Raji (cell line): ENCODE results near the gene TSTD1.

Source experiments
- POLR2A ChIP-seq: IDR thresholded peaks from 2 replicates; pipeline ENCODE4 v1.6.1; 2011; ENCODE audit warnings: low read depth, low read length, control low read depth; ENCODE audit not compliant: insufficient read depth

The TSTD1 gene

DNA sequence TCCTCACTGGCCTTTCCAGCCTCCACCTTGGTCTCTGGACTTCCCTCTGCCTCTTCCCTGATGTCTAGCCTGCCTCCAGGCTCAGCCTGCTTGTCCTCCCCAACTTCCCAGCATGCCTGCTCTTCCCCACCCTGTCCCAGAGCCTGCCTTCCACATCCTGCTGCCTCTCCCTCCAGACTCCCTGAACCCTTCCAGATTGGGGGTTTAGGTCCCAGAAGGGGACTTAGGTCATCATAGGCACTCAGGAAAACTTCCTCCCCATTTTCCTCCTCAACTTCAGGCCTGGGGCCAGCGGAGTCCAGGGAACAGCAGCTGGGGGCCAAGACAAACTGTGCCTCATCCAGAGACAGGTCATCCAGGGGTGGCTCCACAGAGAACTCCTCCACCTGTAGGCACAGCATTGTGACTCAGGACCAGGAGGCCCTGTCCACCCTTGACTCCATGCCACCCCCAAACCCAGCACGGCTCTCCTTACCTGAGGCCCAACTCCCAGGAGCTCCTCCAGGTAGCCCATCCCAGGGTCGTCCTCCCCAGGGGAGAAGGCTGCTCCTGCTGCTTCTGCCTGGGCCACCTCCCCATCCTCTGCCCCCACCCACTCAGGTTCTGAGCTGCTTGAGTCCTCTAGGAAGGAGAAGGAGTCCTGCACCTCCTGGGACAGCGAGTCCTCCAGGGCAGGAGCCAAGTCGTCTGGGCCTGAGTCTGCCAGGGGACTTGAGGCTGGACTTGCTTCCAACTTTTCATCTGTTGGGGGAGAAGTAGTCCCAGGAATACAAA, 10.4 kb upstream of the TSTD1 start:
- TF ChIP-seq POLR2A, result no peak

DNA sequence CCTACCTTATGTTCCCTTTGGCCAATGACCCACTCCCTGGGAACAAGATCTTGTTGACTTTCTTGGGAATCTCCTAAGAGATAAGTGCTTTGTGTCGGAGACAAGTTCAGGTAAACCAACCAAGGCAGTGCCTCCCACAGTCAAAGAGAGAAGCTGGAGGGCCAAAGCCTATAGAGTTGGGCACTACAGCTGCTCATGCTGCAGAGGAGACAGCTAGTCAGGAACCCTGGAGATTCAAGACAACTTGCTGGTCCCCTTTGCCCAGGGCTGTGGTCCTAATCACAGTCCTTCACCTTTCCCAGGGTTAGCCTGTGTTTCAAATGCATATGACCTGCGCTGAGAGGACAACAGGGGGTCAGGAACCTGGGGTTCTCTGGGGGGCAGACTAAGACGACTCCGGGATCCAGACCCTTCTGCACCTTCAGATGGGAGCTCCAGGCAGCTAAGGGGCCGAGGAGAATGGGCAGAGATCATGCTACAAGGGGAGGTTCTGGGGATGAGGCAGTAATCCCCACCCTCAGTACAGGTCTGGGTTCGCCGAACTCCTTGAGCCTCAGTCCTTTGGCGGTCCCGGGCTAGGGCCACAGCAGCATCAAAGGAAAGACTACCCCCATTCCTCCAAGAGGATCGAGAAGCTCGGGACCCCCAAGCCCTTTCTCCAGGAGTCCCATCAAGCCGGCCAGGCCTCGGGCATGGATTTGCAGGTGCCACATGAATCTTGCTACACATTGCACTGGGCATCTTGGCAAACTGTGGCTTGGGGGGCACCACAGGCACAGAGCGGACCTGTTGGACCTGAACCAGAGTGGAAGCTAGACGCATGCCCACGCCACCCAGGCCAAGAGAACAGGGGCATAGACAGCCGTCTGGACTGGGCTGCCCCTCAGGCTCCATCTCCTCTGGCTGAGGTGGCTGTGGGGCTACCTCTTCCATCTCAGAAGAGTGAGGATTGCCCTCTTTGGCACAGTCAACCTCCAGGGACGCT, 9.0 kb upstream of the TSTD1 start:
- no peak for TF ChIP-seq POLR2A

DNA sequence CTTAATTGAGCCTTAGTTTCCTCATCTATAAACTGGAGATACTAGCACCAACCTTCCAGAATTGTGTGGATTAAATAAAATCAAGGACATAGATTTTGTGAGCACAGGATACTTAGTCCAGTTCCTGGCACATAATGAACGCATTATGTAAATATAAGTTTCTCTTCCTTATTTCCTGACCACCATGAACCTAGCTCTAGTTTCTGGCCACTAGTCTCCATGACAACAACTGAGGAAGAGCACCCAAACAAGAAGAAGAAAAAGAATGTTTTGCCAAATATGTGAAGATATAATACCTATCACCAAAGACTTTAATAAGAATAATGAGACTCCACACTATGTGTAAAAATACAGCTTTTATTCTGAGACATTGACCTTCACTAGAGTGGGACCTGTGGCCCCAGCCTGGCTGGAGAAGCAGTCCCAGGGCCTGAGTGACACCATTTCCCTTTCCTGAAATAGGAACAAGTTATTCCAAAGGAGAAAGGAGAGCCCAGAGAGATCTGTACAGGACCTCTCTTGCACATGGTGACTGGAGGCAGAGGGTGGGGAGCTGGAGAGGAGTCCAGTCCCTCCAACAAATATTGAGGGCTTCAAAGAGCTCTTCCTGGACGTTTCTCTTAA, 8.0 kb upstream of the TSTD1 start:
- TF ChIP-seq POLR2A, result no peak

DNA sequence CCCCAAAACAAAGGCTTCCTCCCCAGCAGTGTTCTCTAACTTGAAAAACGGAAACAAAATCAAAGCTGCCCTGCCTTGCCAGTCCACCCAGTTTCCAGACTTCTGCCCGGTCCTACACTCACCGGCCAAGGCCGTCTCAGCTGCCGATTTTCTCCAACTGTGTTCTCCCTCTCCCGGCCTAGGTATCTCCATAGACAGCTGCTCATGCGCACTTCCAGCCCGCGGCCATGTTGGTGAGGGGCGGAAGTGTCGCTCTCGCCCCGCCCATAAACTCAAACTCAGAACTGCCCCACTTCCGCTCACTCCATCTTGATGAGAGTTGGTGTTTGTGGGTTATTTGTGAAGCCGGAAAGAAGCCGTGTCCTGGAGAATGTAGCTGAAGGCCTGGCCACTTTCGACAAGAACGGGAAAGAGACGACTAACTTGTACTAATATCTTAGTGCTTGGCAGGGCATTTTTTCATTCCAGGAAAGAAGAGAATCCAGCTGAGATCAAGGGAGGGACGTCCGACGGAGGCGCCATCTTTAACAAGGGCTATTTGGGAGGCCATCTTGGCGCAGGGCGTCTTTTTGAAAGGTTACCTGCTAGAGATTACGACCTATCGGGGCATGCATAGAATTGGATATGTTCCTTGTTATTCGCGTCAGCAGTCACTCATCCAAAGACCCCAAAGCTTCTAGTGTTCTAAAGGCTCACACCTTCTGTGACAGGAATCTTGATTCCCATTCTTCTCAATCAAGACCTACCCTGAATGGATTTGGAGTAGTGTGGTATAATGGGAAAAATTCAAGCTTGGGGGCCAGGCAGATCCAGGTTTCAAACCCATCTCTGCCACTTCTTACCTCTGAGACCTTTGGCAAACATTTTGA, 7.2 kb upstream of the TSTD1 start, which contains the start of gene USF1:
Gene USF1, minus strand, starts transcription at position 242 of the 869 bp plus-strand sequence. CDS start 2,702 bp downstream, outside the sequence.
- TF ChIP-seq POLR2A, result peak; percentile 72

DNA sequence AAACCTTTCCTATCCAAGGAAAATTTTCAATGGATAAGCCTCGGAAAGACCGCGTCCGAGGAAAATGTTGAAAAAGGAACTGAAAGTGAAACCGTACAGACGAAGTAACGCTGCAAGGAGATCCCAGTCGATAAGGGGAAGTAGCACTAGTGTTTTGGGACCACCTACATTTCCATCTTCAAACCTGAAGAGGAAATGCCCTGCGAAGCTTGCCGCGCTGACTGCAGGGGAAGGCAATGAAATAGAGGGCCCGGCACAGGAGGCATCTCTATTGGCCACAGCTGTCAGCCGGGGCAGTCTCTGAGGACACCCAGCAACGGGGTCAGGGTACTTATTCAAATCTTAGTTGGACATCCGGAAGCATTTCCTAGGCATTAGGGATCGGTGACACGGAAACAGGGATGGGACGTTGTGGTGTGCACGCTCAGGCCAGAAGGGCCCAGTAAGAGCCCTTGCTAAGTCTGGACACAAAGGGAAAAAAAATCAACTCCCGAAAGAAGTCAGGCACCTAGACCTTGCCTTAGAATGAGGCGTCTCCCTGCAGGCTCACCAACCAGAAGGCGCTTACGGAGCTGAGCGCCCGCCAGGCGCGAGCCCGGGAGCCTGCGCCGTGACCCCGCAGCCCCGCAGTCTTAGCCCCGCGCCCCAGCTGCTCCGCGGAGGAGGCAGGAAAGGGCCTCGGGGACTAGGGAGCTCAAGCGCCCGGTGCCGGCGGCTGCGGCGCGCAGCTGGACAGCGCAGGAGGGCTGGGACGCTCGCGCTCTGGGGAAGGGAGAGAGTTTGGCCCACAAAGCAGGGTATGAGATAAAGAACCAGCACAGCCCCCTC, 6.4 kb upstream of the TSTD1 start:
- TF ChIP-seq POLR2A, result peak; percentile 57

DNA sequence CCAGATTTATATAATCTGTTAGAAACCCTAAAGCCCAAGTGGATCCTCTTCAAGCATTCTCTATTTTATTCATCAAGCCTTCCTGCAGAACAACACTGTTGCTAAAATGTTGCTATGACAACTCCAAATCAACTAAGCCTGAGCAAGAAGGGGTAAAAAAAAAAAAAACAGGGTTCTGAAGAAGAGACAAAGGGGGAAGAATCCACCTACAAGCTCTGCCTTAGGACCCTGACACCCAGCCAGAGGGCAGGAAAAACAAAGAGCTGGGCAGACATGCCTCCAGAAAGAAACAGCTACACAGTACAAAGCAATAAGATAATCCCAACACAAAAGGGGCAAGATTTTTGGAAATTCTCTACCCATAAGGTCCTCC, 5.8 kb upstream of the TSTD1 start:
- TF ChIP-seq POLR2A, result no peak

DNA sequence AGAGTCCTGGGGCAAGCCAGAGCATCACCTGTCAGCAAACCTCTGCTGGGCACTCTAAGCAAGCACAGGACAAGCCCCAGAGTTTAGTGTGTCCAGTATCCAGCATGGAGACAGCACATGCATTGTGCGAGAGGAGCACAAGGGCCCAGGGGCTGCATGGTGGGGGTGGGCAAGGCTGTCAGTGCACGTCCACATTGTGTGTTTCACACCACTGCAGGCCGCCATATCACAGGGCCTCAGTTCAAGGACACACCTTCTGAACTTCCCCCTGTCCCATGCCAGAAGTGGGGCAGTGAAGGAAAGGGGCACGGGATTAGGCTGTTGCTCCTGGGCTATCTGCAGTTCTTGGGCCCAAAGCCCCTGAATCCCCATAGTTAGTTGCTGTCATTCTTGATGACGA, 782 bp upstream of the TSTD1 start:
- no peak for TF ChIP-seq POLR2A

DNA sequence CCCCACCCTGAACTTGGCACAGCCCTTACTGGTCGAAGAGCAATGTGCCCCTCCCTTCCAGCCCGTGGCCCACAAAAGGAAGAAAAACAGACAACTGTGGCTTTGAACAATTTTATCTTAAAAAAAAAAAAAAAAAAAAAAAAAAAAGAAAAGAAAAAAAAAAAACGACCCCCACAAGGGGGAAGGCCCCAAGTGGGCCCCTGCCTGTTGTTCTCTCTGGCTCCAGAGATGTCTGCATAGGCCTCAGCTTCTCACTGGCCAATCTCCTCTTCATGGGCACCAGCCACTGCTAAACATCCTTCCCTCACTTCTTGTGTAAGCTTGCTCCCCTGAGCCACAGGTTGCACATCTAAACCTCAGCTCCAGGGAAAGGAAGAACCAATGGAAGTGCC, 386 bp upstream of the TSTD1 start:
- TF ChIP-seq POLR2A, result no peak

DNA sequence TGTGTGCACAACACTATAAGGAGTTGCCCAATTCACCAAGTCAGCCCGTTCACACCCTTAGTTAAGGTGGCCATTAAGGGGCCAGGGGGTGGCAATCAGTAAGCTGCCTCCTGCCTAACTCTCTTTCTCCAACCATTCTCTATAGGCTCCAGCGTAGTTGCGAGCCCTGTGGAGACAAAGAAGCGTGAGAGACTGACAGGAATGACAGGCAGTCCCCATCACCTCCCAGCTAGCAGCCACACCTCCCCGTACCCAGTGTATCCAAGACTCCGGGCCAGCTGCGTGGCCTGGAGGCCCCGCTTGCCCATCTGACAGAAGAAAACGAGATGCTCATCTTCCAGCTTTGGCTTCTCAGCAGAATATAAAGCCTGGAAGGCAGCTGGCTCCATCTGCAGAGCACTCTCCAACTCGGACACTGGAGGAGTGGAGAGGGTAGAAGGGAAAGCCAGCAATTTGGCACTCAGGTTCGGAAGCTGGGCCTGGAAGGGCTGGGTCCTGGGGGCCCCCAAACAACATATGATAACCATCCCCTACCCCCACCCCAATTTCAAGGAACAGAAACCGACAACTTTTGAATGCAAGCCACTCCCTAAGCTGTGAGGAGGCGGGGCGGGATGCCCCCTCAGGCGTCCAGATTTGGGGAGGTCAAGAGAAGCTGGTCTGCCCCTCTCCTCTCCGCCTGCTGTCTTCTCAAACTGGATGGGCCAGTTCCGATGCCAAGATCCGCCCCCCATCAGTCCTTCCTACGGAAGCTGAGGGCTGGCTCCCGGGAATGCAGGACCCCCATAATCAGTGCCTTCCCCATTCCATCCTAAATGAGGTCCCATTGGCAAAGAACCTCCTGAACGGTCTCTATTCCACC, 872 bp downstream of the TSTD1 start:
- TF ChIP-seq POLR2A, result no peak

DNA sequence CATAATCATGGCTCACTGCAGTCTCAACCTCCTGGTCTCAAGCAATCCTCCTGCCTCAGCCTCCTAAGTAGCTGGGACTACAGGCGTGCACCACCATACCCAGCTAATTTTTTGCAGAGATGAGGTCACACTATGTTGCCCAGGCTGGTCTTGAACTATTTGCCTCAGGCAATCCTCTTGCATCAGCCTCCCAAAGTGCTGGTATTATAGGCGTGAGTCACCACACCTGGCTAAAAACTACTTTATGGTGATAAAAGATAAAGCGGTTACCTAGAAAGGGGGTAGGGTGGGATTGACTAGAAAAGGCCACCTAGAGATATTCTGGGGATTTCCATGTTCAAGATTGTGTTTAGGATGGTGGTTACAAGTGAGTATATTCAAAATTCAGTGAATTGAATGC, 5.0 kb downstream of the TSTD1 start:
- TF ChIP-seq POLR2A, result no peak

DNA sequence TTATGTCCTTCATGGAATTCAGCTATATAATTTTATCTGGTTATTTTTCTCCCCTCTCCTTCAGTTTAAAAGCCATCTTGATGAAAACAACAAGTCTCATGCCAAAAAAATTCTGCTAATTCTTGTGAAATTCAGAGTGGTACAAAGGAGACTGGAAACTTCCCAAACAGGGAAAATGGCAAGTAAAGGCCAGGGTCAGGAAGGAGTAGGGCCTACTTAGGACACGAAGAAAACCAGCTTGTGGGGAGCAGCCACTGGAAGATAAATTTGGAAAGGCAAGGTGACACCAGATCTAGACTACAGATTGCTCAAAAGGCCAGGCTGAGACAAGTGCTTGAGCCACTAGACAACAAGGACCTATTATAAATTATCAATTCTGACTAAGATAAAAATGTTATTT, 6.4 kb downstream of the TSTD1 start:
- no peak for TF ChIP-seq POLR2A

DNA sequence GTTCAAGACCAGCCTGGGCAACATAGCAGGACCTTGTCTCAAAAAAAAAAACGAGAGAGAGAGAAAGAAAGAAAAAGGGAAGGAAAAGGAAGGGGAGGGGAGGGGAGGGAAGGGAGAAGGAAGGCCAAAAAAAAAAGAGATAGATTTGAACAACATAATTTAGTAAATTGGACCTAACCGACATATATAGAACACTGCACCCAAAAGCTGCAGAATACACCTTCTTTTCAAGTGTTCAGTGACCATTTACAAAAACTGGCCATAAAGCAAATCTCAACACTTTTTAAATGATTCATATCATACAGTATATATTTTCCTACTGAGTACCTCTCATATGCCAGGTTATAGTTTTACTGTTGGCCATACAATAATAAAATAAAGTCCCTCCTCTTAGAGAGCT, 6.9 kb downstream of the TSTD1 start:
- no peak for TF ChIP-seq POLR2A

DNA sequence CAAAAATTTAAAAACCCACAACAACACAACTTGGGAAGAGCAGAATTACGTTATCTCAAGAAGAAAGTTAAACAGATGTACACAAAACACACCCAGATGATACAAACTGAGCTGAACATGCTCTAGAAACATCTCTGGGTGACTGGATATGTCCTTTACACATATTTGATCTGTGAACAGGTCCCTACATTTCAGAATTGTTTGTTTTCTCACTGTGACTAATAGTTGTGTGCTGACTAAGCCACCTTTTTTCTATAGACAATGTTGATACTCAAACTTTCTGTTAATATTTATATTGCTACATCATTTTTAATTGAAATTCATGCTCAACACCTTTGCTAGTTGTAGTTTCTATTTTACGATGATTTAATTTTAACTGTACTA, 16.8 kb downstream of the TSTD1 start:
- no peak for TF ChIP-seq POLR2A
